K562 (cell line): ENCODE data around the gene TMEM185A.

ENCODE experiments used
- POLR2AphosphoS5 ChIP-seq: IDR thresholded peaks from 2 replicates; pipeline ENCODE4 v1.6.1; 2011; ENCODE audit warnings: mild to moderate bottlenecking, low read depth, low read length, moderate library complexity; ENCODE audit not compliant: control insufficient read depth, insufficient read depth
- ZNF174 ChIP-seq: fragments of 250-450 bp; sonication (Bioruptor Pico); IDR thresholded peaks from 2 replicates; pipeline ENCODE4 v1.4.0; 2020; ENCODE audit warnings: mild to moderate bottlenecking
- TF ChIP-seq, protein P1 (sequence below), 3 experiments: IDR thresholded peaks in 2 of 3; conservative IDR thresholded peaks in 1 of 3; 2 replicates each; pipeline ENCODE4 v1.5.1; 2011 to 2012; ENCODE audit warnings: low read length in 3 of 3, mild to moderate bottlenecking in 3 of 3, control low read depth in 2 of 3, improper control_type of control experiment in 1 of 3, inconsistent platforms in 1 of 3, low read depth in 1 of 3, mixed read lengths in 1 of 3, moderate library complexity in 1 of 3; ENCODE audit not compliant: insufficient read depth in 2 of 3
- TF ChIP-seq, protein P2 (sequence below): sonication (generic); formaldehyde crosslinking; IDR thresholded peaks from 2 replicates; pipeline ENCODE4 v1.8.1; 2023; ENCODE audit warnings: mild to moderate bottlenecking, missing genetic modification reagents

DNA sequence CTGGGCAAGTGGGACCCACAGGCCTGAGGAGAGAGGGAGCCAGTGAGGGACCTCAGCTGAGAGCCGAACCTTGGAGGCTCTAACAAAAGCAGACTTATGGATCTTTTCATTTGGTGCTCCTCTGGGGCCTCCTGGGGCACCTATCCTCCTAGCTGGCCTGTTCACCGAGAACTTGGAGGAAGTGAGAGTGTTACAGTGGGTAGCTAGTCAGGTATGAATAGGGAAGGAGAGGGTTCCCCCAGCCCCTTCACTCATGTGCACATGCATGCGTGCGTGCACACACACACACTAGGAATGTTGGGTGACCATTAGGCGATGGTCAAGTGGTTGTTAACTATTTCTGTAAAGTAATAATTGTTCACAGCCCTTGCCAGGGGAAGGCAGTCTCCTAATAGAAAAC, 18.6 kb upstream of the TMEM185A start:
- TF ChIP-seq, protein P1, sequence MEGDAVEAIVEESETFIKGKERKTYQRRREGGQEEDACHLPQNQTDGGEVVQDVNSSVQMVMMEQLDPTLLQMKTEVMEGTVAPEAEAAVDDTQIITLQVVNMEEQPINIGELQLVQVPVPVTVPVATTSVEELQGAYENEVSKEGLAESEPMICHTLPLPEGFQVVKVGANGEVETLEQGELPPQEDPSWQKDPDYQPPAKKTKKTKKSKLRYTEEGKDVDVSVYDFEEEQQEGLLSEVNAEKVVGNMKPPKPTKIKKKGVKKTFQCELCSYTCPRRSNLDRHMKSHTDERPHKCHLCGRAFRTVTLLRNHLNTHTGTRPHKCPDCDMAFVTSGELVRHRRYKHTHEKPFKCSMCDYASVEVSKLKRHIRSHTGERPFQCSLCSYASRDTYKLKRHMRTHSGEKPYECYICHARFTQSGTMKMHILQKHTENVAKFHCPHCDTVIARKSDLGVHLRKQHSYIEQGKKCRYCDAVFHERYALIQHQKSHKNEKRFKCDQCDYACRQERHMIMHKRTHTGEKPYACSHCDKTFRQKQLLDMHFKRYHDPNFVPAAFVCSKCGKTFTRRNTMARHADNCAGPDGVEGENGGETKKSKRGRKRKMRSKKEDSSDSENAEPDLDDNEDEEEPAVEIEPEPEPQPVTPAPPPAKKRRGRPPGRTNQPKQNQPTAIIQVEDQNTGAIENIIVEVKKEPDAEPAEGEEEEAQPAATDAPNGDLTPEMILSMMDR (IDR thresholded peaks at IDR 0.05 in 2 of 3, conservative IDR thresholded peaks at IDR 0.05 in 1 of 3; ENCODE audit: insufficient read depth in 2 of 3, low read depth in 1 of 3, low read length in 3 of 3) = no peak
- TF ChIP-seq POLR2AphosphoS5 (no peak), ZNF174 (CRISPR knock-in tag) (no peak)
- TF ChIP-seq, protein P2, sequence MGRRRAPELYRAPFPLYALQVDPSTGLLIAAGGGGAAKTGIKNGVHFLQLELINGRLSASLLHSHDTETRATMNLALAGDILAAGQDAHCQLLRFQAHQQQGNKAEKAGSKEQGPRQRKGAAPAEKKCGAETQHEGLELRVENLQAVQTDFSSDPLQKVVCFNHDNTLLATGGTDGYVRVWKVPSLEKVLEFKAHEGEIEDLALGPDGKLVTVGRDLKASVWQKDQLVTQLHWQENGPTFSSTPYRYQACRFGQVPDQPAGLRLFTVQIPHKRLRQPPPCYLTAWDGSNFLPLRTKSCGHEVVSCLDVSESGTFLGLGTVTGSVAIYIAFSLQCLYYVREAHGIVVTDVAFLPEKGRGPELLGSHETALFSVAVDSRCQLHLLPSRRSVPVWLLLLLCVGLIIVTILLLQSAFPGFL (CRISPR knock-in tag) = no peak
